NCI-H2227 treated with DMSO at 0.1 percent for 48 hours (cell line): Measurements from ENCODE around the gene EPB41.

Source experiments
- DNase-seq: peaks from one replicate; lab custom pipeline; 2025; lab: John Stamatoyannopoulos, UW

Gene EPB41

GRCh38 chr1:28890836-28891235 lies 23.5 kb upstream of the EPB41 start:
- DNase-seq = no peak

DNA sequence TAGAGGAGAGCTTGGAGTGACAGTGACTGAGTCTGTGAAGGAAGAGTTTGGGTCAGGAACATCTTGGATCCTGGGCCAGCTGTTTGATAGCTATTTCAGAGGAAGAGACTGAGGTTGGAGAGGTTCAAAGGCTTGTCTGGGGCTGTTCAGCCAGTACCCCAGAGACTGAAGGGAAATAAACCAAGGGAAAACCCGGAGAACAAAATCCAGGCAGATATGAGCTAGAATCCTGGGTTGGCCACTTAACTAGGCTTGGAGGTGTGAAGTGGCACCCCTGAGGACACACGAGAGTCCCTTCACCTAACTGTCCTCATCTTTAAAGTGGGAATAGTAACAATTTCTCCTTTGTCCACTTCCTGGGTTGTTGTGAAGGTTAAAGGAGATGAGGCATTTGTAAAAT lies 23.1 kb upstream of the EPB41 start:
- DNase-seq = no peak

DNA sequence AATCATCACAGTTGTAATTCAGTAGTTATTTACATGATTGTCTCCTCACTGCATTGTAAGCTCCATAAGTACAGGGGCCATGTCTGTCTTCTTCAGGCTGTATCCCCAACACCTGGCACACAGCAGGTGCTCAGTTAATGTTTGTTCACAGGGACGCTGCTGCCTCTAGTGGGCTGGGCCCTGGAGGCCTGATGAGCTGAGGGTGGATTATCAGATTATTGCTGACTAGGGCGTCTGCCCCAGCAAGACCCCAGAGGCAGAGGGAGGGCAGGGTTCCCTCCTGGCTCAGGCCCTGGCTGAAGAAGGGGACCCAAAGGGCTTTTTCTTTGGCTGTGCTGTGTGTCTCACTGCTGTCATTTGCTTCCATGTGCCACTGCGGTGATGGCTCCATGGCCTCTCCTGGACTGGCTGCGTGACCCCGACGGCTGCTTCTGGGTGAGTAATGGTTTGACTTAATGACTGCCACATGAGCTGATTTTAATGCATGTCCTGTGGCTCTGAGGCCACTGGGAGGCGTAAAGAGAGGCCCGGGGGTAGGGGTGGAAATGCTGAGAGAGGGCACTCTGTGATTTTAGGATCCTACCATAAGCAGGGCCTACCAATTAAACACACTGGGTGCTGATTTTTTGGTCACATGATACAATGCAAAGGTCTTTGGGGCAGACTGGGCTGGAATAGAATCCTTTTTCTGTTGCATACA lies 20.8 kb upstream of the EPB41 start:
- DNase-seq = no peak

- DNase-seq = no peak
These were observed 19.6 kb upstream of the EPB41 start for GRCh38 chr1:28894785-28895184.

DNA sequence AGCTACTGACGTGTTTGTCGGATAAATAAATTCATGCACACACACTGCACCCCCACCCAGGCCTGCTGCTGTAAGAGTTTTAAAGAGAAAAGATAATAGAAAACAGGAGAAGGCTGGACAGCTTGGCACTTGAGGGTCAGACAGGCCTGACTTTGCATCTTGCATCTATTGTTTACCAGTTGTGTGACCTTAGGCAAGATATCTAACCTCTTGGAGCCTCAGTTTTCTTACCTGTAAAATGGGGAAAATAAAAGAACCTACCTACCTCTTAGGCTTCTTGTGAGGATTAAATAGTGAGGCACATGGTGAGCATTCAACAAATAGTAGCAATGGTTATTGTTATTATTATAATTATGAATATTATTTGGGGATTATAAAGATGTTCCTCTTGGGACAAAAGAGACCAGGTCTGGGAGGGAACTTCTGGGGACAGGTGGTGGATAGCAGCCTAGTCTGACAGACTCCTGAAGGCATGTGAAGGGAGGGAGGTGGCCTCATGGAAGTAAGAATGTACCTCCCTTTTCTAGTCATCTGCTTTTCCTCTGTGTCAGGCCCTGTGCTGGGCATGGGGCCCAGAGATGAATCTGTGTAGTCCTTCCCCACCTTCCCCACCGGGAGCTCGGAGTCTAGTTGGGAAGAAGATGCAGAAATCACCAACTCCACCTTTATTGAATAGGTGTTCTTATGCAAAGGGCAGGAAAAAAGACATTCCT lies 18.3 kb upstream of the EPB41 start:
- no peak for DNase-seq

- DNase-seq = no peak
These were observed 17.8 kb upstream of the EPB41 start for GRCh38 chr1:28896609-28896986.

DNA sequence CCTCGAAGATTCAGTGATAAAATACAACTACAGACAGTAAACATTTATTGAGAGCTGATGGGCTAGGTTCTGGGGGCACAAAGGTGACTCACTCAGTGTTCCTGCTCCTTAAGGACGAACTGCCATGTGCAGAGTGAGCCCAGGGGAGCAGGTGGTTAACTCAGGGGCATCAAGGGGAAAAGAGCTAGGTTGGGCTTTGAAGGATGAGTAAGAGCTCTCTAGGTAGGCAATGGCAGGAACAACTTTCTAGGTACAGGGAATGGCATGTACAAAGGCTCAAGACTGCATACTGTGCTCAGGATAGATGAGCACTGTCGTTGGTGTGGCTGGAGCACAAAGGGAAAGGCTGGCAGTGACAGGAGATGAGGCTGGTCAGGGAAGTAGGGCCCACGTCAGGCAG lies 16.6 kb upstream of the EPB41 start:
- no peak for DNase-seq

- DNase-seq = no peak
These were observed 15.9 kb upstream of the EPB41 start for GRCh38 chr1:28898405-28898881.

GRCh38 chr1:28899267-28899666 lies 15.1 kb upstream of the EPB41 start:
- DNase-seq = no peak

DNA sequence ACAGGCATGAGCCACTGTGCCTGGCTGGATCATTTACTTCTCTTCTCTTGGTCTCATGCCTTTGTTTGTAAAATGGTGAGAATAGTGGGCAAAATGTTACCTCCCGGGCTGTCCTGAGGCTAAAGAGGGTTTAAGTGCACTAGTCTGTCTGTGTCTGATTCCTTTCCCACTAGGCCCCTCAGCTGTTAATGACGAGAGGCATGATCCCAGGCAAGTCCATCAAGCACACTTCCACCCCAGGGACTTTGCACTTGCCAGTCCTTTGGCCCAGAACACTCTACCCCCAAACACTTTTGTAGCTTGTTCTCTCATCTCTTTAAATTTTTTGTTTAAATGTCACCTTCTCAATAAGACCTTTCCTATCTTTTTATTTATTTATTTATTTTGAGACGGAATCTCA lies 13.8 kb upstream of the EPB41 start:
- DNase-seq = no peak

DNA sequence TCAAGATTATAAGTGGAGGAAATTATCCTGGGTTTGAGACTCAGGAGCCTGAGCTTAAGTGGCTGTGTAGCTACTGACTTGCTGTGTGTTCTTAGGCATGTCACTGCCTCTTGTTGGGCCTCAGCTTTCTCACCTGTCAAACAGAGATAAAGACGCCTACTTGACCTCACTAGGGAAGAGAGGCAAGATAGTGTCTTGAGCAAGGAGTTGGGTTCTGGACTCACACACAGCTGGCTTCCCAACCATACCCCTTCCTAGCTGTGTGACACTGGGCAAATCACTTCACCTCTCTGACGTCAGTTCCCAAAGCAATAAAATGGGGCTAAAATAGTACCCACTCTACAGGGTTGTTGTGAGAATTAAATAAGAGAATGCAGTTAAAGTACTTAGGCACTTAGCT lies 11.6 kb upstream of the EPB41 start:
- DNase-seq = no peak

DNA sequence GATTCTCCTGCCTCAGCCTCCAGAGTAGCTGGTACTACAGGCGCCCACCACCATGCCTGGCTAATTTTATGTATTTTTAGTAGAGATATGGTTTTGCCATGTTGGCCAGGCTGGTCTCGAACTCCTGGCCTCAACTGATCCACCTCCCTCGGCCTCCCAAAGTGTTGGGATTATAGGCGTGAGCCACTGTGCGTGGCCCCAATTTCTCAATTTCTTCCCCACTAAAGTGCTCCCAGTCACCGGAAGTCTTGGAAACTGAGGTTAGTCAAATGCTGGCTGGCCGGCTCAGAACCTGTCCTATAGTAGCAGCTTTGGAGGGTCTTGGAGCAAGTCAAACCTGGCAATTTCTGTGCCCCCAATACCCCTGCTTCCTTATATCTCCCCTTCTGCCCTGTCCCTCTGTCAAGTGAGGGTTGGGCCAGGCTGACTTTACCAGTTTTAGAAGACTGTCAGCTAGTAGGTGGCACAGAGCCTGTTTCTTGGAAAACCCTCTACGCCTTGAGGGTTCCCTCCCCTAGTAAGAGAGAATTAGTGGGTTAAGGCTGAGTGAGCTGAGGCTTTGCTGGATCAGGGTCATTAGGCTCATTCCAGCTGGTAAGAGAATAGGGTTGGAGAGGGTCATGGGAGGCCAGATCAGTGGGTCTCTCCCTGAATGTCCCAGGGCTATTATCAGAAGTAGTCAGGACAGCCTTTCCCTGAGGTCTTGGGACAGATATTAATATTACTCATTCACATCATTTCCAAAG lies 8.3 kb upstream of the EPB41 start:
- DNase-seq = no peak

DNA sequence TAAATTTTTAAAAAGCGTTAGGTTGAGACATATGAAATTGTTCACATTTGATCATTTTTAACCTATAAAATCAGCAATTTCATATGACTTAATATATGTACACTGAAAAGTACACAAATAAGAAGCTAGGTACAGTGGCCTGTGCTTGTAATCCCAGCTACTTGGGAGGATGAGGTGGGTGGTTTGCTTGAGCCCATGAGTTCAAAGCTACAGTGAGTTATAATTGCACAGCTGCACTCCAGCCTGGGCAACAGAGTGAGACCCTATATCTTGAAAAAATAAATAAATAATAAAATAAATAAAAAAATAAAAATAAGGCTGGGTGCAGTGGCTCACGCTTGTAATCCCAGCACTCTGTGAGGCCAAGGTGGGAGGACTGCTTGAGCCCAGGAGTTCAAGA lies 5.2 kb upstream of the EPB41 start:
- no peak for DNase-seq

DNA sequence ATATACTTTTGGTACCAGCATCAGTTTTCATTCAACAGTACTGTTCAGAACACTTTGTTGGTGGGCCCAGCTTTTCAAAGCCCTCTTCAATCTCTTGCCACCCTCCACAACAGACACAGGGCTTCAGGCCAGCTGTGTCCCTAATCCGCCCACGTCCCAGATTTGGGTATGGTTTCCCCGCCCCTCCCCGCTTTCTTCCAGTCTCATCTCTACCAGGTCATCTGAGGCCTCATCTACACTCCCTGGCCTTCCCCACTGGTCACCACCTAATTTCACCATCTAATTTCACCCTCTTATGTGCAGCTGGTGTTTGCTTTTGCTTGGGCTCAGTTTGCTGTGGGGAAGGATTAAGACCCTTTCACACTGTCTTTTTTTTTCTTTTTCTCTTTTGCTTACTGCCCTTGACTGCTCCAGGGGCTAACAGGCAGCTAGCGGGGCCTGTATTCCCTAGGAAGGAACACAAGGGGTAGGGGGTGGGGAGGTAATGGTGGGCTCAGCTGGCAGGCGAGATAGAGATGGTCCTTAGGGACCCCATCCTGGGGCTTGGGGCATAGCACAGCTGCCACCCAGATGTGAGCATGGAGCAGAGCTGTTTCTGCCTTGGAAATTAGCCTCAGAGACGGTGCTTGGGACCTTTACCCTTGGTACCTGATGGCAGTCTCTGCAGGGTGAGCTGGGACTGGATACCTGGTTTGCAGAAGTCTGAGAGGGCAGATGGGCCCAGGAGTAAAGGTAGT lies 3.8 kb upstream of the EPB41 start:
- DNase-seq = peak; percentile 77

DNA sequence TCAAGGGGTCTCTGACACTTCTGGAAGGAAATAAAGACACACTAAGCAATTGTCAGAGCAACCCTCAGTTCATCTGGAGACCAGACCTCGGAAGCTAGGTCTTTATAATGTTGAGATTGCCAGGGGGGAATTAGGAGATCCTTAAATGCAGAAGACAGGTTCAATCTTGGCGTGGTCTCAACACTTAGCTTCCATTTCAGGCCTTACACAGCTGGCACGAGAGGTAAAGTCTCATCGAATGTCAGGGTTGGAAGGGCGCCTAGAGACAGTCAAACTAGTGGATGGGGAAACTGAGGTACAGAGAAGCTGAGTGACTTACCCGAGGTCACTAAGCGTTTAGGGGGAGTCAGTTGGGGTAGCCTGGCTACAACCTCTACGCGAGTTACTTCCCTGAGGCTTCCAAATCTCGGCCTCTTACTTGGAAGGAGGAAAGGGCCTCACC lies 562 bp upstream of the EPB41 start:
- no peak for DNase-seq

DNA sequence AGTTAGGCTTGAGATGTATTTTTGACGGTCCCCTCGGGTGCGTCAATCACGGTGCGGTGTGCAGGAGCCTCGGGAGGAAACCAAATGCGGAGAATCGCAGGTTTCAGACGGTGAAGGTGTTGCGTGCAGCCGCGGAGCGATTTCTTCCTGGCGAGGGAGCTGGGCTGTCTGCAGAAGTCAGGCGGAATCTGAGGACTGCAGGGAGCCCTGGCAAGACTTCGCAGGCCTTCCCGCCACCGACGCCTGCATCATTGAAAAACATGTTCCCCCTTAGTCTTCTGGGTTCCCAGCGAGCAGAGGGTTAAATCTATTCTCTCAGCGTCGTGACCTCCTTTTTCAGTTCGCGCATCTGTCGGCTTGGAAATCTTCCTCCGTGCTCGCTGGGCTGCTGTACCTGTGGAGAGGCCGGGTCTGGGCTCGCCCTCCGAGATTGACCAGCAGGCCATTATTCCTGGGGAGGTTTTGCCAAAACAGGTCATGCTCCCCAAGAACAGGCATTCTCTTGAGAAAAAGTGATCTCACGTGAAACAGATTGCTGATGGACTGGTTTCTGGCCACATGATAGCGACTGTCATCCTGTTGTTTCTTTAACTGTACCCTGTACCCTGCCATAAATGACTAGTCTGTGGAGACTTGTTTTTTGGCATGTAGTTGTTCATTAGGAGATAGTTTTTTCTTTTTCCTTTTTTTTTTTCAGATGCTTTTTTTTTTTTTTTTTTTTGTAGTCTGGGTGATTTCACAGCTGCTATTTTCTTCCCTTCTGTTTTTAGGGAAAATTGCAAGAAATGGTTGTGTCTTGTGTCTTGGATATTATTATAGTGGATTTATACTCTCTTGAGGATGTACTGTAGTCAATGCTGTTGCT lies 894 bp downstream of the EPB41 start:
- DNase-seq = peak; percentile 55

GRCh38 chr1:28917757-28918118 lies 3.4 kb downstream of the EPB41 start:
- DNase-seq = no peak

DNA sequence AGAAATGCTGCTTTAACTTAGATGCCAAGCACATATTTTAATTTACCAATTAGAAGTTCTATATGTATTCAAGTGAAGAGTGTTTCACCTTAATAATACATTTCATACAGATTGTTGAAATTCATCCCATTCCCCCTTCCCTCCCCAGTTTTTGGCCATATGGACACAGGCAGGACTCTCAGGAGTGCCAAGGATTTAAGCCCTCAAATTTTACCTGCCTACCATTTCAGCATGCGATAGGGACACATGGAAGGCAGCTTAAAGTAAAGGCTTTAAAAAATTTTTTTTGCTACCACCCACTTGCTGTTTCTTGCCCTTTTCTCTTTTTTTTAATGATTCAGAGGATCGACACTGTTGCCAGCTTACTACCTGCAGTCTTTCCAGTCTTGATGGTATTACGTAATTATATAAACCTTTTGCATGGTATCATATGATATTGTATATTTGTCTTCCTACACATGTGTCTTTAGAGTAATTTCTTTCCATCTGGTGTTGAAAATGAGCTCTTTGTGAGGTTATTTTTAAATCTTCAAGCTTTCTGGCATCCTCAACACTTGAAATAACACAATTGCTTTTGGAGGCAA lies 7.0 kb downstream of the EPB41 start:
- DNase-seq = no peak

GRCh38 chr1:28925350-28925891 lies 11.1 kb downstream of the EPB41 start:
- DNase-seq = no peak

DNA sequence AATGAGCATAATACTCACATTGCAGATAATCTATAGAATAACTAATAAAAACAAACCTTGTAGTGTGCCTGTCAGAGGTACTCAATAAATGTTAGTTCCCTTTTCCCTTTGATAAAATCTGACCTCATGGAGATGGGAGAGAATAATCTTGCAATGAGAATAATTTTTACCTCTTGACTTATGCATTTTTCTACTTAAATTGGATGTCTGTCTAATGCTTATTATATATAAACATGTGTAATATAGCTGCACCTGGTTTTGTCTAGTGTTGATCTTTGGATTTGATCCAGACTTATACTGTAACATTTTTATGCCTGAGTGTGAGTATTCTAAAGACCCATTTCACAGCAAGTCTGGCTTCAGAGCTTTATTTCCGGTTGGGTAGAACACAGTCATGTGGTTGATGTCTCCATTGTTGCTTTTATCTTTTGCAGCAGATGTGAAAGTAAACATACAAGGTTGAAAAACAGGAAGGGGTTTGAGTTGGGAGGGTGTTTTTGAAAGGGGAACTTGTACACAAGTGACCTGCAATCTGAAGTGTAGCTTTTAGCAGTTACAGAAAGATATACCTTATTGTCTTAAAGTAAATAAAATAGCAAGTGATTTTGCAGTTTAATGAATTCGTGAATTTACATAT lies 12.4 kb downstream of the EPB41 start:
- no peak for DNase-seq
